ENCODE measurements around the gene SLC39A11.
A peak's percentile ranks its signal among the peaks of the same experiment; 100 is the strongest.
"Not testable (repeated sequence)": the region's sequence is repeated elsewhere in the genome, so short reads cannot be mapped to it uniquely, and the experiment has no call there.

SLC39A11 gene

GRCh38 chr17:72642720-72643119, 449.8 kb downstream of the SLC39A11 start:
- no peak for DNase-seq
- no peak overlapping the region for H3K4me3 Mint-ChIP-seq
- TF ChIP-seq CTCF (IDR thresholded peaks at IDR 0.05) = no peak
- no peaks in the 10 kb centered on the region for H3K36me3 Mint-ChIP-seq (ENCODE audit: low read depth)
- peaks cover 26% of the 10 kb centered on the region for H3K4me1 Mint-ChIP-seq
- no peaks in the 10 kb centered on the region for H3K9me3 Mint-ChIP-seq
- H3K27ac Mint-ChIP-seq = no peak overlapping the region
- peaks cover 3% of the 10 kb centered on the region for H3K27me3 Mint-ChIP-seq (ENCODE audit: low read depth, poor library complexity)

- H3K27ac Mint-ChIP-seq = no peak overlapping the region
- no peaks in the 10 kb centered on the region for H3K9me3 Mint-ChIP-seq
- H3K36me3 Mint-ChIP-seq (ENCODE audit: low read depth) = no peaks in the 10 kb centered on the region
- peaks cover 27% of the 10 kb centered on the region for H3K4me1 Mint-ChIP-seq
- H3K4me3 Mint-ChIP-seq = no peak overlapping the region
- no peak for DNase-seq
- TF ChIP-seq CTCF (IDR thresholded peaks at IDR 0.05) = no peak
- peaks cover 10% of the 10 kb centered on the region for H3K27me3 Mint-ChIP-seq (ENCODE audit: low read depth, poor library complexity)
These were observed 451.9 kb downstream of the SLC39A11 start for GRCh38 chr17:72640415-72641165.

GRCh38 chr17:72639711-72640110, 452.8 kb downstream of the SLC39A11 start:
- H3K9me3 Mint-ChIP-seq = no peaks in the 10 kb centered on the region
- H3K36me3 Mint-ChIP-seq (ENCODE audit: low read depth) = no peaks in the 10 kb centered on the region
- H3K27ac Mint-ChIP-seq = peak overlapping the region; percentile 68
- H3K4me3 Mint-ChIP-seq = no peak overlapping the region
- peaks cover 34% of the 10 kb centered on the region for H3K4me1 Mint-ChIP-seq
- TF ChIP-seq CTCF (IDR thresholded peaks at IDR 0.05) = no peak
- DNase-seq = no peak
- peaks cover 7% of the 10 kb centered on the region for H3K27me3 Mint-ChIP-seq (ENCODE audit: low read depth, poor library complexity)

- H3K27me3 Mint-ChIP-seq (ENCODE audit: low read depth, poor library complexity); H3K4me3 Mint-ChIP-seq; H3K27ac Mint-ChIP-seq; DNase-seq; H3K9me3 Mint-ChIP-seq; H3K36me3 Mint-ChIP-seq (ENCODE audit: low read depth): not testable (repeated sequence)
- H3K4me1 Mint-ChIP-seq = peaks cover 34% of the 10 kb centered on the region
These were observed 453.6 kb downstream of the SLC39A11 start for GRCh38 chr17:72638932-72639331.

GRCh38 chr17:72635034-72635635, 457.4 kb downstream of the SLC39A11 start:
- H3K27me3 Mint-ChIP-seq (ENCODE audit: low read depth, poor library complexity) = peaks cover 7% of the 10 kb centered on the region
- no peaks in the 10 kb centered on the region for H3K36me3 Mint-ChIP-seq (ENCODE audit: low read depth)
- H3K4me3 Mint-ChIP-seq = no peak overlapping the region
- H3K9me3 Mint-ChIP-seq = no peaks in the 10 kb centered on the region
- peaks cover 32% of the 10 kb centered on the region for H3K4me1 Mint-ChIP-seq
- DNase-seq = no peak
- TF ChIP-seq CTCF (IDR thresholded peaks at IDR 0.05) = no peak
- no peak overlapping the region for H3K27ac Mint-ChIP-seq

- no peak overlapping the region for H3K27ac Mint-ChIP-seq
- H3K27me3 Mint-ChIP-seq (ENCODE audit: low read depth, poor library complexity) = peaks cover 7% of the 10 kb centered on the region
- no peaks in the 10 kb centered on the region for H3K36me3 Mint-ChIP-seq (ENCODE audit: low read depth)
- DNase-seq = no peak
- TF ChIP-seq CTCF (IDR thresholded peaks at IDR 0.05) = no peak
- H3K4me1 Mint-ChIP-seq = peaks cover 29% of the 10 kb centered on the region
- H3K9me3 Mint-ChIP-seq = peaks cover 3% of the 10 kb centered on the region
- H3K4me3 Mint-ChIP-seq = no peak overlapping the region
These were observed 457.9 kb downstream of the SLC39A11 start for GRCh38 chr17:72634621-72635020.
